ENCODE measurements around the gene SSH2. TPM values are rescaled to one million over a fixed set of nuclear protein-coding genes. Genes with fewer than 3 reads are reported as not detected.
"Not testable (repeated sequence)": the region's sequence is repeated elsewhere in the genome, so short reads cannot be mapped to it uniquely, and the experiment has no call there.

The SSH2 gene
- total RNA-seq, 1 donor from 2014 or later: 39.2 TPM

DNA sequence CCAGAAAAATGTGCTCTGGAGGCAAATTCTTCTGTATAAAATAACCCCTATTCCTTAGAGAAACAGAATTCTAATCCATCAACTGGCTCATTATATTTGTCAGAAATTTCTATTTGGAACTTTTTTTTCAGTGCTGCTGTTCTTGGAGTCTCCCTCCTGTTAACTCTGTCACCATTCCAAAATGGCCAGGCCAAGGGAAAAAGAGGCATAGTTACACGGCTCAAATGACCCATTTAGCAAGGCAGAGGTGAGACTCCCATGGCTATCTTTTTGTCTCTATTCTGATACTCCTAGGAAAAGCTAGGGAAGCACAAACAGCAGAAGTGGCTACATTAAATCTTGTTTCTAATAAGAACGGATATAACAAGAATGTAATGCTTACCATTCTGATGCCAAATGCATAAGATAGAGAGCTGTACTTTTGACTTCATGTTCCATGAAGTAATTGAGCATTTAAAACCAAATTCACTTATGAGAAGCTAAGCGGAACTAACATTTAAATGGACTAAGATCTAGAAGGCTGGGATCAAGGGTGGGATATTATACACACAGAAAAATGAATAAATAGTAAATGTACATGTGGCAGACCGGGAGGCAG, 242.9 kb downstream of the SSH2 start:
- no peak for DNase-seq (ENCODE audit: low spot score)
- Mint-ChIP-seq H3K36me3 (ENCODE audit: low read depth) (peaks cover 48% of the 10 kb centered on the region), H3K4me3 (ENCODE audit: low read depth) (no peak overlapping the region), H3K27me3 (ENCODE audit: low read depth) (no peaks in the 10 kb centered on the region), H3K27ac (no peak overlapping the region), H3K4me1 (ENCODE audit: low read depth) (peaks cover 14% of the 10 kb centered on the region), H3K9me3 (no peaks in the 10 kb centered on the region)
- intact Hi-C loops (cut with micrococcal nuclease): loop anchor here (2.0 kb wide), 1 partner anchor 30 kb away; no protein-coding TSS in a partner anchor

DNA sequence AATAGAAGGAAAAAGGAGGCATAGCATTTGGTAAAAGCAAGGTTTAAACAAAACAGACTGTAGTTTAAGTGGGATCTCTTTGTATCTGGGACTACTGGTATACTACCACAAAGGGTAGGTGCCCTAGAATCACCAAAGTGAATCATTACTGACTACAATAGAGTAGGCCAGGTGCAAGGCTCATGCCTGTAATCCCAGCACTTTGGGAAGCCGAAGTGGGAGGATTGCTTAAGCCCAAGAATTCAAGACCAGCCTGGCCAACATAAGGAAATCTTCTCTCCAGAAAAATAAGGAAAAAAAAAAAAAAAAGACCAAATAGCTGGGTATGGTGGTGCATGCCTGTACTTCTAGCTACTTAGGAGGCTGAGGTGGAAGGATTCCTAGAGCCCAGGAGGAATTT, 246.5 kb downstream of the SSH2 start:
- Mint-ChIP-seq H3K27me3 (ENCODE audit: low read depth) (no peaks in the 10 kb centered on the region), H3K36me3 (ENCODE audit: low read depth) (peaks cover 51% of the 10 kb centered on the region), H3K27ac (no peak overlapping the region), H3K4me1 (ENCODE audit: low read depth) (peaks cover 10% of the 10 kb centered on the region), H3K9me3 (no peaks in the 10 kb centered on the region), H3K4me3 (ENCODE audit: low read depth) (no peak overlapping the region)
- intact Hi-C loops (cut with micrococcal nuclease): no loop called here
- no peak for DNase-seq (ENCODE audit: low spot score)

DNA sequence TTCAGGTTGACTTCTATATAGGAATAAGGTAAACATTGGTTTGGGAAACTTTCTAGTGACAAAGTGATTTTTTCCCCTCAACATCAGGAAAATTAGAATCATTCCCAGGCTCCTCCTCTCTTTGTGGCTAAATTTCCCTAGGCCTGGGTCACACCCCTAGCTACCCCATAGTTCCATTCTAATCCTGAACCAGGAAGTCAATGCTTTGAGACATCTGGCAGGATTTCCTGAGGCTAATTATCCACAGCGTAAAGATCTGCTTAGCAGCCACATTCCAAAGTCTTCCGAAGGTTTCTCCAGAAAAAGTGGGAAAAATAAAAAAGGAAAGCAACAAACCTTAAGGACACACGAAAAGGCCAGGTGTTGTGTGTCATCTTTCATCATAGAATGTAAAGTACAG, 247.0 kb downstream of the SSH2 start:
- Mint-ChIP-seq H3K27ac (no peak overlapping the region), H3K4me1 (ENCODE audit: low read depth) (peaks cover 10% of the 10 kb centered on the region), H3K36me3 (ENCODE audit: low read depth) (peaks cover 53% of the 10 kb centered on the region), H3K27me3 (ENCODE audit: low read depth) (no peaks in the 10 kb centered on the region), H3K4me3 (ENCODE audit: low read depth) (no peak overlapping the region), H3K9me3 (no peaks in the 10 kb centered on the region)
- no peak for DNase-seq (ENCODE audit: low spot score)
- intact Hi-C loops (cut with micrococcal nuclease): no loop called here

DNA sequence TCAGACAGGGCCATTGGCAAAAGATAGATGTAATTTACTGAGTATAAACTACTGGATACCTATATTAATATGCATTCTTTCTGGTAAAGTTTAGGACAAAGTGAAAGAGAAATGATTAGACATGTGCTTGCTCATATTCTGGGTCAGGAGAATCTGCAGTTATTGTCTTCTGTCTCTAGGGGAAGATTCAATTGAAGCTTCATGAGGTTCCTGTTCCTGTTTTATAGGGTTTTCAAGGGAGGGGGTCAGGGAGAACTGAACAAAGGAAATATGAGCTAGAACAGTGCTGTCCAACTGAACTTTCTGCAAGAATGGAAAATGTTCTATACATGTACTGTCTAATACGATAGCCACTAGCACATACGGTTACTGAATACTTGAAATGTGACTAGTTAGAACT, 248.0 kb downstream of the SSH2 start:
- no peak overlapping the region for H3K4me3 Mint-ChIP-seq (ENCODE audit: low read depth)
- no peak for DNase-seq (ENCODE audit: low spot score)
- no peaks in the 10 kb centered on the region for H3K9me3 Mint-ChIP-seq
- peaks cover 53% of the 10 kb centered on the region for H3K36me3 Mint-ChIP-seq (ENCODE audit: low read depth)
- H3K27me3 Mint-ChIP-seq (ENCODE audit: low read depth): no peaks in the 10 kb centered on the region
- H3K4me1 Mint-ChIP-seq (ENCODE audit: low read depth): peaks cover 15% of the 10 kb centered on the region
- H3K27ac Mint-ChIP-seq: peak overlapping the region; percentile 47
- intact Hi-C loops (cut with micrococcal nuclease): no loop called here

DNA sequence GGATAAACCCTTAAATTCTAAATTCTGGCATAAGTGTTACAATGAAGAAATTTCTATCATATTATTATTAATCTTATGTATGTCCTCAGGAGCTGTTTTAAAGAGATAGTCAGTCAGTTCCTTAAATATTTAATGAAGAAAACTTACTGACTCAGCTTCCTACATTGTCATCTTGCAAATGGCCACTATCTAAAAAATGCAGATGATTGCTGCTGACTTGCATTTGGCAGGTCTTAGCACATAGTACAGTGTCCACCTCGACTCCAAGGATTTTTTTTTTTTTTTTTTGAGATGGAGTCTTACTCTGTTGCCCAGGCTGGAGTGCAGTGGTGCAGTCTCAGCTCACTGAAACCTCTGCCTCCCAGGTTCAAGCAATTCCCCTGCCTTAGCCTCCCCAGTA, 252.2 kb downstream of the SSH2 start:
- Mint-ChIP-seq H3K27me3 (ENCODE audit: low read depth) (no peaks in the 10 kb centered on the region), H3K4me1 (ENCODE audit: low read depth) (peaks cover 22% of the 10 kb centered on the region), H3K36me3 (ENCODE audit: low read depth) (peaks cover 53% of the 10 kb centered on the region), H3K27ac (no peak overlapping the region), H3K4me3 (ENCODE audit: low read depth) (no peak overlapping the region), H3K9me3 (no peaks in the 10 kb centered on the region)
- DNase-seq (ENCODE audit: low spot score): no peak
- intact Hi-C loops (cut with micrococcal nuclease): no loop called here

DNA sequence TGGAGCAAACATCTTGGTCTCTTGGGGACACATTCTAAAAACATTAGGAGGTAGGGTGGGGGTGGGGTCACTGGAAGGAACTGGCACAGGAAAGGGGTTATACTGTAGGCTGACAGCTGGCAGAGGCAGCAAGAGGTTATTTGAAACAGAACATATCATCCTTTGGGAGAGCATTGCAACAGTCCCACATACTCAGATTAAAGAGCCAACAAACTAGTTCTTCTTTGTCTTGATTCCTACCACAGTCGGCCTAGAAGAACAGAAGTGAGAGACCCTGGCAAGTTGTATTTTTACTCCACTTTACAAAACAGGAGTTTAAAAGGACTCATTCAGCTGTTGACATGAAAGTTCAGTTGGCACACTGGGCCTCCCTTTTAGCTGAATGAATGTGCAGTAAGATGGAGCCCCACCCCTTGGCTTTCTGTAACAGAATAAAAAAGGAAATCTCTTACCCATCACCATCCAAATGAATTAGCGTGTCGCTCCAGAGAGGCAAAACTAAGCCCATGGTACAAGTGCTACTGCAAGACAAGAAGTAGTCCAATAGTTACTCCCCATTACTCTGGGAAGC, 252.7 kb downstream of the SSH2 start:
- Mint-ChIP-seq H3K27ac (no peak overlapping the region), H3K4me1 (ENCODE audit: low read depth) (peaks cover 19% of the 10 kb centered on the region), H3K36me3 (ENCODE audit: low read depth) (peaks cover 51% of the 10 kb centered on the region), H3K27me3 (ENCODE audit: low read depth) (no peaks in the 10 kb centered on the region), H3K4me3 (ENCODE audit: low read depth) (no peak overlapping the region), H3K9me3 (no peaks in the 10 kb centered on the region)
- DNase-seq (ENCODE audit: low spot score): no peak
- intact Hi-C loops (cut with micrococcal nuclease): no loop called here

DNA sequence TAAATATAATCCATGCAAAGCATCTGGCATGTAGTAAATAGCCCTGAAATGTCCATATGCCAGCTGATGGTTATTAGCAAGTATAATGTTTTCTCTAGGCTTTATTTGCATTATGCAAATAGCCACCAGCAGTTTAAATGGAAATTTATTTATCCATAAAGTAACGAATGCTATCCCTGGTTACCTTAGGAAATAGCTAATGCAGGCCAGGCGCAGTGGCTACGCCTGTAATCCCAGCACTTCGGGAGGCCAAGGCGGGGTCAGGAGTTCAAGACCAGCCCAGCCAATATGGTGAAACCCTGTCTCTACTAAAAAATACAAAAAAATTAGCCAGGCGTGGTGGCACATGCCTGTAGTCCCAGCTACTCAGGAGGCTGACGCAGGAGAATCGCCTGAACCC, 254.1 kb downstream of the SSH2 start:
- intact Hi-C loops (cut with micrococcal nuclease); H3K9me3 Mint-ChIP-seq; H3K27me3 Mint-ChIP-seq (ENCODE audit: low read depth); DNase-seq (ENCODE audit: low spot score); H3K27ac Mint-ChIP-seq; H3K4me3 Mint-ChIP-seq (ENCODE audit: low read depth): not testable (repeated sequence)
- Mint-ChIP-seq H3K36me3 (ENCODE audit: low read depth) (peaks cover 56% of the 10 kb centered on the region), H3K4me1 (ENCODE audit: low read depth) (peaks cover 14% of the 10 kb centered on the region)

DNA sequence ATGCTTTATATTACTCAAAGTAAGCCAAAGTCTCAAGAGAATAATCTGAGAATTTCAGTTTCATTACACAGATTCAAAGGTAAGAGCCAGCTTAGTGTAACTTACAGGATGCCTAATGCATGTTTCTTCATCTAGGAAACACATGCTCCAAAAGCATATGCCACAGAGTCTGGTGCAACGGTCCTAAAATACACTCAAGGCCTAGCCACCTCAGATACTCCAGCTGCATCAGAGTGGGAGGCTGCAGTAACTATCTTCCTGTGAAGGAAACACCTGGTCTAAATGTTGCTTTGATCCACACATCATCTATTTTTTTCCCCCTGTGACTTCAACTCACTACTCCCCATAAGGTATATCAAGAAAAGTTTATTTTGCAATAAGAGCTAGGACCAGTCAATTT, 255.7 kb downstream of the SSH2 start:
- Mint-ChIP-seq H3K9me3 (no peaks in the 10 kb centered on the region), H3K27ac (no peak overlapping the region), H3K4me3 (ENCODE audit: low read depth) (no peak overlapping the region), H3K36me3 (ENCODE audit: low read depth) (peaks cover 54% of the 10 kb centered on the region), H3K4me1 (ENCODE audit: low read depth) (peaks cover 14% of the 10 kb centered on the region), H3K27me3 (ENCODE audit: low read depth) (no peaks in the 10 kb centered on the region)
- DNase-seq (ENCODE audit: low spot score): no peak
- intact Hi-C loops (cut with micrococcal nuclease): no loop called here

DNA sequence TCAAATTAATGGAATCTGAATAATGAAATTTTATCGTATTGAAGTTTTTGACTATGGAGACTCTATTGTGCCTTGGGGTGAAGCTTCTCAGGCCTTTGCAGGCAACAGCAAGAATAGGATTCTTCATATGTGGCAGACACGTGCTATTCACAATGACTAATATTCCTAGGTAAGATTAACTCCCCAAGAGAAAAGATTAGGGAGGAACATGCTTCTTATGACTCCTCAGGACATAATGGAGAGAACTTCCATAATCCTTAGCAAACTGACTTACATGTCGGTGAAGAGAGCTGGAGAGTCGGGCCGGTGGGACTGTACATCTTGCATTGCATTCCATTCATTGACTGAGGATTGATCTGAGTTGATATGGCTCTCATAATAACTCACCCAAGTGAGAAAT, 258.4 kb downstream of the SSH2 start:
- no peak overlapping the region for H3K27ac Mint-ChIP-seq
- H3K4me1 Mint-ChIP-seq (ENCODE audit: low read depth): peaks cover 21% of the 10 kb centered on the region
- no peaks in the 10 kb centered on the region for H3K27me3 Mint-ChIP-seq (ENCODE audit: low read depth)
- H3K36me3 Mint-ChIP-seq (ENCODE audit: low read depth): peaks cover 64% of the 10 kb centered on the region
- no peaks in the 10 kb centered on the region for H3K9me3 Mint-ChIP-seq
- no peak overlapping the region for H3K4me3 Mint-ChIP-seq (ENCODE audit: low read depth)
- intact Hi-C loops (cut with micrococcal nuclease): no loop called here
- DNase-seq (ENCODE audit: low spot score): no peak

DNA sequence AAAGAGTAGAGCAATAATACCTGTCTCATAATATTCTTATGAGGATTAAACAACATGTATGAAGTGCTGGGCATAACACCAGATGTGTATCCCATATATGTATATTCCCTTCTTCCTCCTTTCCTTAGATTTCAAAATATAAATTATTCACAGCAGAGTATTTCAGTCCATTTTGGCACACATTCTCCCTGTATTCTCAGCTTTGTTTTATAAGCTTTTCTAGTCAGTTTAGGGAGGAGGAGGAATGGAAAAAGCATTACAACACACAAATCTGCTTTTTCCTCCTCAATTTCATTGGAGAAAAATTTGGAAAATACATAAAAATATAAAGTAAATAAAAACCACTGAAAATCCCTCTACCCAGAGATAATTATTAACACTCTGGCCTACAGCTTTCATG, 260.8 kb downstream of the SSH2 start:
- H3K4me1 Mint-ChIP-seq (ENCODE audit: low read depth): peaks cover 29% of the 10 kb centered on the region
- no peaks in the 10 kb centered on the region for H3K27me3 Mint-ChIP-seq (ENCODE audit: low read depth)
- DNase-seq (ENCODE audit: low spot score): no peak
- no peak overlapping the region for H3K27ac Mint-ChIP-seq
- no peaks in the 10 kb centered on the region for H3K9me3 Mint-ChIP-seq
- intact Hi-C loops (cut with micrococcal nuclease): no loop called here
- H3K4me3 Mint-ChIP-seq (ENCODE audit: low read depth): no peak overlapping the region
- H3K36me3 Mint-ChIP-seq (ENCODE audit: low read depth): peaks cover 67% of the 10 kb centered on the region

DNA sequence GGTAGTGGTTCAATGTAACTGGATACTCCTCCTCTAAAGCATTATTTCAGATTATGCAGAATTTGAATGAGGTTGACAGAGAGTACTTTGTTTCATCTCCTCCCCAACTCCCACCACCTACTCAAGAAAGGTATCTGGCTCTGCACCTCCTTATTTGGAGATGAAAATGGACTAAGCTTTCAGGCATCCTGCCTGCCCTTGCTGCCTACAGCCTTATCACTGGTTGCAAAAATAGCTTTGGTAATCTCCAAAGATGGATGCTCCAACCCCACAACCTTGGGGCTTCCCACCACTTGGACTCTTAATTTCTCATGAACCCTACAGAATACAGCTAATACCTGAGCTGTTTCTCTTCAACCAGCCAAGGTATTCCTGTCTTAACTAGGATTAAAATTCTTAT, 262.1 kb downstream of the SSH2 start:
- no peak overlapping the region for H3K4me3 Mint-ChIP-seq (ENCODE audit: low read depth)
- no peaks in the 10 kb centered on the region for H3K9me3 Mint-ChIP-seq
- H3K27me3 Mint-ChIP-seq (ENCODE audit: low read depth): no peaks in the 10 kb centered on the region
- DNase-seq (ENCODE audit: low spot score): no peak
- peaks cover 26% of the 10 kb centered on the region for H3K4me1 Mint-ChIP-seq (ENCODE audit: low read depth)
- intact Hi-C loops (cut with micrococcal nuclease): no loop called here
- peaks cover 67% of the 10 kb centered on the region for H3K36me3 Mint-ChIP-seq (ENCODE audit: low read depth)
- H3K27ac Mint-ChIP-seq: no peak overlapping the region

DNA sequence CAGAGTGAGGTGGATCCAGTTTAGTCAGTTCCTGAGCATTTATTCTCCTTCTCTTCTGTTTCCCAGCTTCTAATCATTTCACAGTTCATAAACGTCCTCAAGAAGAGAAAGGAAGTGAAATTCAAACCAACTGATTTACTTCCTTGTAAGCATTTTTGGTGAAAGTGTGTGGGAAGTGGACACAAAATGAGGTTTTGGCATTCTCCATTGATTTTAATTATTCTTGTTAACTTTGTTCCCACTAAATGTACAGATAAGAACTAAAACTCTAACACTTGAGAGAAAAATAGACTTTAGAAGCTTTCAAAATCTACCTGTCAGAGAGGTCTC, 264.6 kb downstream of the SSH2 start:
- Mint-ChIP-seq H3K9me3 (no peaks in the 10 kb centered on the region), H3K4me1 (ENCODE audit: low read depth) (peaks cover 30% of the 10 kb centered on the region), H3K36me3 (ENCODE audit: low read depth) (peaks cover 71% of the 10 kb centered on the region), H3K27me3 (ENCODE audit: low read depth) (no peaks in the 10 kb centered on the region), H3K27ac (peak overlapping the region; percentile 77), H3K4me3 (ENCODE audit: low read depth) (no peak overlapping the region)
- no peak for DNase-seq (ENCODE audit: low spot score)
- intact Hi-C loops (cut with micrococcal nuclease): loop anchor here (1.0 to 2.0 kb wide), 2 partner anchors 27 to 41 kb away; no protein-coding TSS in a partner anchor

DNA sequence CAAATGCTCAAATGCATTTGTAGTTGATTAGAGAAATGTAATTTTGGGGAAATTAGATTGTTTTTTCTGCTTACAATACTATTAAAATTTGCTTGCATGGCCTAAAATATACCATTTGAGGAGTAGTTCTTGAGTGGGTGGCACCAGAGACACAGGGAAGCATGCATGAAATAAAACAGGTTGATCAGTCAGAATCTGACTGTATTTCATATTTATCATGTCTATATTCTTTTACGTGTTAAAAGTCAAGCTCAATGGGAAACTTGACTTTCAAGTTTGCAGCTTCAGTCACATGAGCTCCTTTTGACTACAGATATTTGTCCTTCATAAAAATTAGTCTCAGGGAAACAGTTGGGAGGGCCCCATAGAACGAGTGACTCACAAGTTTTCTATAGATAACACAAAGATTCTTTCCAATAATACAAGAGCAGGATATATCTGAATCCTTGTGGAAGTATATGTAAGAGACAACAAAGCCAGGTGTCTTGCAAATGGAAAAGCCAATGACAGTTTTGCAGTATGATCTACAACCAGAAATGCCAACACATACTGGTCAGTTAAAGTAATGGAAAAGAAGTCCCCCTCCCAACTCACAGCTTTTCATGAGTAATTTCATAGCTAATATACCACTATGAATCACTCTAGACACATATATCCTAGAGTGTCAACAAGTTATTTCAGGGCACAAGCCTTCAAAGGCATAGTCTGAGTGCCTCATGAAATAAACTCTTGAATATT, 265.1 kb downstream of the SSH2 start:
- Mint-ChIP-seq H3K4me1 (ENCODE audit: low read depth) (peaks cover 31% of the 10 kb centered on the region), H3K4me3 (ENCODE audit: low read depth) (no peak overlapping the region), H3K36me3 (ENCODE audit: low read depth) (peaks cover 71% of the 10 kb centered on the region), H3K9me3 (no peaks in the 10 kb centered on the region), H3K27me3 (ENCODE audit: low read depth) (no peaks in the 10 kb centered on the region), H3K27ac (peak overlapping the region; percentile 77)
- intact Hi-C loops (cut with micrococcal nuclease): loop anchor here (1.0 to 2.0 kb wide), 2 partner anchors 27 to 42 kb away; no protein-coding TSS in a partner anchor
- DNase-seq (ENCODE audit: low spot score): no peak

All from activated T-helper 2 cell treated with anti-CD3 and anti-CD28 coated beads, Interferon-gamma antibody, Interleukin-2, Interleukin-4, amounts not matched to agents 10 μg/mL and 5 μg/mL and 100 μg/mL, durations not matched to agents 14 hours and 24 hours and 36 hours (primary cell).